H9 (cell line): Measurements from ENCODE around the gene SLC30A1. TPM values are rescaled to one million over a fixed set of nuclear protein-coding genes. Genes with fewer than 3 reads are reported as not detected.

ENCODE experiments used
- DNase-seq: peaks from one replicate; pipeline ENCODE4 v3.0.0-alpha.2; 2017
- H2AFZ ChIP-seq: one replicate; pipeline ENCODE4 v1.6.1; 2013; ENCODE audit warnings: mild to moderate bottlenecking, low read length, control low read depth, moderate library complexity
- H2AK5ac ChIP-seq: 2 replicates; pipeline ENCODE4 v1.6.1; 2013; ENCODE audit warnings: low read length, control low read depth, mixed read lengths; ENCODE audit not compliant: insufficient read length
- H2BK120ac ChIP-seq: one replicate; pipeline ENCODE4 v1.6.1; 2013; ENCODE audit warnings: low read depth, mild to moderate bottlenecking, low read length, control low read depth, inconsistent platforms; ENCODE audit not compliant: poor library complexity, severe bottlenecking
- H2BK12ac ChIP-seq: 2 replicates; pipeline ENCODE4 v1.6.1; 2013; ENCODE audit warnings: low read length, control low read depth, mixed read lengths, low read depth; ENCODE audit not compliant: insufficient read length
- H2BK15ac ChIP-seq: 2 replicates; pipeline ENCODE4 v1.6.1; 2013; ENCODE audit warnings: low read depth, low read length, control low read depth
- H2BK20ac ChIP-seq: one replicate; pipeline ENCODE4 v1.6.1; 2013; ENCODE audit warnings: low read depth, mild to moderate bottlenecking, low read length, control low read depth, inconsistent platforms; ENCODE audit not compliant: poor library complexity, severe bottlenecking
- H2BK5ac ChIP-seq: 2 replicates; pipeline ENCODE4 v1.6.1; 2013; ENCODE audit warnings: low read length, control low read depth, mixed read lengths; ENCODE audit not compliant: insufficient read length
- H3K14ac ChIP-seq: 2 replicates; pipeline ENCODE4 v1.6.1; 2013; ENCODE audit warnings: low read length, control low read depth; ENCODE audit not compliant: insufficient read depth
- H3K18ac ChIP-seq: 2 replicates; pipeline ENCODE4 v1.6.1; 2013; ENCODE audit warnings: low read depth, mild to moderate bottlenecking, mixed read lengths, low read length, control low read depth; ENCODE audit not compliant: insufficient read length
- H3K23ac ChIP-seq: 2 replicates; pipeline ENCODE4 v1.6.1; 2013; ENCODE audit warnings: low read length, control low read depth, mixed read lengths, low read depth; ENCODE audit not compliant: insufficient read length
- H3K23me2 ChIP-seq: 2 replicates; pipeline ENCODE4 v1.6.1; 2013; ENCODE audit warnings: low read depth, mild to moderate bottlenecking, mixed read lengths, low read length, control low read depth; ENCODE audit not compliant: insufficient read length, poor library complexity, severe bottlenecking
- H3K27ac ChIP-seq: 2 replicates; pipeline ENCODE4 v1.5.1; 2013; ENCODE audit warnings: low read length, control low read depth, mixed read lengths, low read depth; ENCODE audit not compliant: insufficient read length
- H3K27me3 ChIP-seq: 2 replicates; pipeline ENCODE4 v1.6.1; 2013; ENCODE audit warnings: low read length, control low read depth, inconsistent platforms; ENCODE audit not compliant: insufficient read depth
- H3K4ac ChIP-seq: 2 replicates; pipeline ENCODE4 v1.6.1; 2013; ENCODE audit warnings: low read depth, mild to moderate bottlenecking, control low read depth, inconsistent platforms, low read length, moderate library complexity
- H3K4me1 ChIP-seq: 2 replicates; pipeline ENCODE4 v1.6.1; 2013; ENCODE audit warnings: low read length, control low read depth, inconsistent platforms; ENCODE audit not compliant: insufficient read depth
- H3K4me2 ChIP-seq: 2 replicates; pipeline ENCODE4 v1.6.1; 2013; ENCODE audit warnings: low read length, control low read depth, mixed read lengths; ENCODE audit not compliant: insufficient read length, insufficient read depth
- H3K56ac ChIP-seq: 2 replicates; pipeline ENCODE4 v1.6.1; 2013; ENCODE audit warnings: low read depth, mild to moderate bottlenecking, mixed read lengths, low read length, control low read depth; ENCODE audit not compliant: insufficient read length
- H3K79me1 ChIP-seq: 2 replicates; pipeline ENCODE4 v1.6.1; 2013; ENCODE audit warnings: low read depth, mild to moderate bottlenecking, moderate library complexity, low read length, control low read depth, inconsistent platforms; ENCODE audit not compliant: insufficient read depth, poor library complexity, severe bottlenecking
- H3K79me2 ChIP-seq: 2 replicates; pipeline ENCODE4 v1.6.1; 2013; ENCODE audit warnings: low read length, control low read depth, inconsistent platforms; ENCODE audit not compliant: insufficient read depth
- H3K9ac ChIP-seq: 2 replicates; pipeline ENCODE4 v1.6.1; 2013; ENCODE audit warnings: low read length, control low read depth, mixed read lengths; ENCODE audit not compliant: insufficient read length; ENCODE audit errors: extremely low read depth
- H3K9me3 ChIP-seq: one replicate; pipeline ENCODE4 v1.6.1; 2013; ENCODE audit warnings: low read depth, low read length, inconsistent platforms; ENCODE audit not compliant: control insufficient read depth
- H3T11ph ChIP-seq: one replicate; pipeline ENCODE4 v1.6.1; 2013; ENCODE audit warnings: mild to moderate bottlenecking, low read length, control low read depth, inconsistent platforms
- H4K20me1 ChIP-seq: one replicate; pipeline ENCODE4 v1.6.1; 2013; ENCODE audit not compliant: control insufficient read depth, insufficient read length, insufficient read depth
- H4K5ac ChIP-seq: 2 replicates; pipeline ENCODE4 v1.6.1; 2013; ENCODE audit warnings: low read depth, mild to moderate bottlenecking, mixed read lengths, low read length, control low read depth; ENCODE audit not compliant: insufficient read length
- H4K8ac ChIP-seq: replicated peaks from 2 replicates; pipeline ENCODE4 v1.6.1; 2013; ENCODE audit warnings: low read length, control low read depth, mixed read lengths, low read depth; ENCODE audit not compliant: insufficient read length
- H4K91ac ChIP-seq: 2 replicates; pipeline ENCODE4 v1.6.1; 2013; ENCODE audit warnings: low read depth, mild to moderate bottlenecking, moderate library complexity, mixed read lengths, low read length, control low read depth; ENCODE audit not compliant: insufficient read length
- H3K27ac Mint-ChIP-seq, 3 experiments: 2 replicates in 2 of 3; 3 replicates in 1 of 3; pipeline ENCODE4 v1.8.0; 2020 to 2021; ENCODE audit warnings: mixed read lengths in 3 of 3, mild to moderate bottlenecking in 1 of 3, moderate library complexity in 1 of 3
- H3K27me3 Mint-ChIP-seq: 2 replicates; pipeline ENCODE4 v1.8.0; 2021; ENCODE audit warnings: low read depth, mild to moderate bottlenecking, moderate library complexity, mixed read lengths
- H3K36me3 Mint-ChIP-seq, 3 experiments: 2 replicates in 2 of 3; 3 replicates in 1 of 3; pipeline ENCODE4 v1.8.0; 2020 to 2021; ENCODE audit warnings: low read depth in 3 of 3, mixed read lengths in 3 of 3; ENCODE audit not compliant: insufficient read depth in 1 of 3
- H3K4me1 Mint-ChIP-seq, 2 experiments: 2 replicates each; pipeline ENCODE4 v1.8.0; 2020; ENCODE audit warnings: mixed read lengths in 2 of 2
- H3K4me3 Mint-ChIP-seq, 2 experiments: 2 replicates in 1 of 2; 3 replicates in 1 of 2; pipeline ENCODE4 v1.8.0; 2020 to 2021; ENCODE audit warnings: mild to moderate bottlenecking in 2 of 2, mixed read lengths in 2 of 2, moderate library complexity in 1 of 2
- H3K9me3 Mint-ChIP-seq, 2 experiments: 2 replicates in 1 of 2; 3 replicates in 1 of 2; pipeline ENCODE4 v1.8.0; 2020; ENCODE audit warnings: mild to moderate bottlenecking in 2 of 2, mixed read lengths in 2 of 2, moderate library complexity in 1 of 2
- CTCF ChIP-seq: fragments of 200-600 bp; sonication (generic); conservative IDR thresholded peaks from 3 replicates; pipeline ENCODE4 v1.8.0; 2021; ENCODE audit warnings: antibody characterized with exemption, mild to moderate bottlenecking
- WGBS: extraction: QIAGEN DNeasy Blood & Tissue Kit; methylation state at CpG from one replicate; pipeline ENCODE4 v1.1.7; 2013; ENCODE audit warnings: missing lambda C conversion rate, low lambda C conversion rate, mixed read lengths; ENCODE audit not compliant: insufficient read length; ENCODE audit errors: extremely low coverage; 5-methylcytosine and 5-hydroxymethylcytosine counted together
- total RNA-seq: library from RNA; stranded (reverse); gene quantifications from 2 replicates; pipeline ENCODE4 v1.2.1, GENCODE V29; 2021

The SLC30A1 gene
- total RNA-seq, 1 experiment from 2014 or later: 17.1 TPM

DNA sequence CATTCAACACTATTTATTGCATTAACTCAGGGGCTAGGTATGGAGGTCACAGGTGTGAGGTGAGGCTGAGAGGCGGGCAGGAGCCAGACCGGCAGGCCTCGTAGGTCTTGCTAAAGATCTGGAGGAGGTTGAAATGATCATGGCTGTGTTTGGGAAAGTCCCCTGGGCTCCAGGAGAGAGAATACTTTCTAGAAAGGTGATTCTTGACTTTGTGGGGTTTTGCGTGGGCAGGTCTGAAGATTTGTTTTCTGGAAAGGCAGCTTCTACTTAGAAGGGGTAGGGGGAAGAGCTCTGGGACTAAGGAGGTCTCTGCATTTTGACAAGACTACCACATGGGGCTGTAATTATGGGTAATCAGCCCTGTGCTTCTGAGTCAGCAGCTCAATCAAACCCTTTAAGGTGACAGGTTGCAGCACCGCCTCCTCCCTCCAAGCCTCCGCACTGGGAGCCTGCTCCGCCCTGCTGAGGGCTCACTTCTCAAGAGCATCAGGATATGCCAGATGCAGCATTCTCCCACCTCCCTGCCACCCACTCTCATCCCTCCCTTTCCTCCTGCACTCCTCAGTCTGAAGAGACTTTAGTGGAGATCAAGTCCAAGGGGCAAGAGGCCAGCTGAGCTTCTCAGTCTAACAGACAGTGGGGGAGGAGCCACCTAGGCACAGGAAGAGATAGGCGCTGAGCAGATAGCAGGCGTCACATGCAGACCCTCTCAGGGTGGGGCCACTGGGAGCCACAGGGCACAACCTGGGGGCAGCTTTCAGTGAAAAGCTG, 30.5 kb downstream of the SLC30A1 start:
- Histone ChIP-seq H2AK5ac (no peak overlapping the region), H3K18ac (no peak overlapping the region), H3K14ac (no peak overlapping the region), H3K23me2 (no peaks in the 10 kb centered on the region), H3K56ac (no peak overlapping the region), H2BK20ac (no peak overlapping the region), H4K8ac (no peak overlapping the region), H4K91ac (no peak overlapping the region), H3K9ac (no peak overlapping the region), H2BK120ac (no peak overlapping the region), H3K4ac (no peak overlapping the region), H2BK12ac (no peak overlapping the region), H3T11ph (no peak overlapping the region), H2BK15ac (no peak overlapping the region), H3K9me3 (no peaks in the 10 kb centered on the region), H3K4me2 (no peak overlapping the region), H3K4me1 (no peaks in the 10 kb centered on the region), H4K5ac (no peak overlapping the region), H3K79me2 (no peaks in the 10 kb centered on the region), H2AFZ (no peak overlapping the region), H4K20me1 (no peaks in the 10 kb centered on the region), H3K27me3 (no peaks in the 10 kb centered on the region), H2BK5ac (no peak overlapping the region), H3K23ac (no peak overlapping the region), H3K27ac (no peak overlapping the region), H3K79me1 (no peaks in the 10 kb centered on the region)
- H3K36me3 Mint-ChIP-seq: no peaks in the 10 kb centered on the region
- peak; percentile 56 for DNase-seq
- no peak overlapping the region for H3K4me3 Mint-ChIP-seq
- H3K27ac Mint-ChIP-seq: no peak overlapping the region; a peak in 1 of 7 replicates
- TF ChIP-seq CTCF: no peak
- WGBS: no CpG with 5 or more reads among the region's 9 CpGs
- peaks cover 6% of the 10 kb centered on the region for H3K27me3 Mint-ChIP-seq
- H3K9me3 Mint-ChIP-seq: no peaks in the 10 kb centered on the region
- no peaks in the 10 kb centered on the region; a peak in 1 of 4 replicates for H3K4me1 Mint-ChIP-seq
